Cardiac fibroblast (primary cell): Measurements from ENCODE around the gene C1orf87.

Source experiments
- DNase-seq, 2 donors: peaks; one replicate each; pipeline versions ENCODE4 v3.0.0 to v3.0.0-alpha.2; 2010; ENCODE audit warnings: low read depth in 2 of 2
- H3K4me3 ChIP-seq, 2 donors: replicated peaks in 1 of 2; 1 replicate in 1 of 2; 2 replicates in 1 of 2; pipeline ENCODE4 v1.5.1; 2011; ENCODE audit warnings: low read depth in 2 of 2, low read length in 2 of 2, mild to moderate bottlenecking in 2 of 2, moderate library complexity in 1 of 2
- TF ChIP-seq, protein P1 (sequence below): IDR thresholded peaks from one replicate; pipeline ENCODE4 v1.5.1; 2011; ENCODE audit warnings: low read depth, mild to moderate bottlenecking, low read length, inconsistent platforms

C1orf87 gene

DNA sequence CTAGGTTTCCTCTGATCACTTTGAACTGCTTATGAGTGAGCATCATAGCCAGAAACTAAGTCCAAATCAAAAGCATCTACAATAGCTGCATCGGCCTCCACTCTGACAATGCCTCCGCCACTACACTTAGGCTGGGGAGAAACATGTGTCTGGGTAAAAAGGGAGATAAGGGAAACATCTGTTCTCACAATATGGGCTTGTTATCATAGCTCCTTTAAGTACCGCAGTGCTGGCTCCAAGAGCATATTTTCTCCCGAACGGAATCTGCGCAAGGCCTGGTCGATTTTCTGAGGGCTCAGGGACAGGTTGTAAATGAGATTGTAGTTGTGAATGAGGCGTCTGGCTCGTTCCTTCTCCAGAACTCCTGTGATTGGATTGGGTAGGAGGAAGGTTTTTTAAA, 83.1 kb downstream of the C1orf87 start:
- DNase-seq = no peak
- H3K4me3 ChIP-seq = no peak overlapping the region
- TF ChIP-seq, protein P1, sequence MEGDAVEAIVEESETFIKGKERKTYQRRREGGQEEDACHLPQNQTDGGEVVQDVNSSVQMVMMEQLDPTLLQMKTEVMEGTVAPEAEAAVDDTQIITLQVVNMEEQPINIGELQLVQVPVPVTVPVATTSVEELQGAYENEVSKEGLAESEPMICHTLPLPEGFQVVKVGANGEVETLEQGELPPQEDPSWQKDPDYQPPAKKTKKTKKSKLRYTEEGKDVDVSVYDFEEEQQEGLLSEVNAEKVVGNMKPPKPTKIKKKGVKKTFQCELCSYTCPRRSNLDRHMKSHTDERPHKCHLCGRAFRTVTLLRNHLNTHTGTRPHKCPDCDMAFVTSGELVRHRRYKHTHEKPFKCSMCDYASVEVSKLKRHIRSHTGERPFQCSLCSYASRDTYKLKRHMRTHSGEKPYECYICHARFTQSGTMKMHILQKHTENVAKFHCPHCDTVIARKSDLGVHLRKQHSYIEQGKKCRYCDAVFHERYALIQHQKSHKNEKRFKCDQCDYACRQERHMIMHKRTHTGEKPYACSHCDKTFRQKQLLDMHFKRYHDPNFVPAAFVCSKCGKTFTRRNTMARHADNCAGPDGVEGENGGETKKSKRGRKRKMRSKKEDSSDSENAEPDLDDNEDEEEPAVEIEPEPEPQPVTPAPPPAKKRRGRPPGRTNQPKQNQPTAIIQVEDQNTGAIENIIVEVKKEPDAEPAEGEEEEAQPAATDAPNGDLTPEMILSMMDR = no peak

DNA sequence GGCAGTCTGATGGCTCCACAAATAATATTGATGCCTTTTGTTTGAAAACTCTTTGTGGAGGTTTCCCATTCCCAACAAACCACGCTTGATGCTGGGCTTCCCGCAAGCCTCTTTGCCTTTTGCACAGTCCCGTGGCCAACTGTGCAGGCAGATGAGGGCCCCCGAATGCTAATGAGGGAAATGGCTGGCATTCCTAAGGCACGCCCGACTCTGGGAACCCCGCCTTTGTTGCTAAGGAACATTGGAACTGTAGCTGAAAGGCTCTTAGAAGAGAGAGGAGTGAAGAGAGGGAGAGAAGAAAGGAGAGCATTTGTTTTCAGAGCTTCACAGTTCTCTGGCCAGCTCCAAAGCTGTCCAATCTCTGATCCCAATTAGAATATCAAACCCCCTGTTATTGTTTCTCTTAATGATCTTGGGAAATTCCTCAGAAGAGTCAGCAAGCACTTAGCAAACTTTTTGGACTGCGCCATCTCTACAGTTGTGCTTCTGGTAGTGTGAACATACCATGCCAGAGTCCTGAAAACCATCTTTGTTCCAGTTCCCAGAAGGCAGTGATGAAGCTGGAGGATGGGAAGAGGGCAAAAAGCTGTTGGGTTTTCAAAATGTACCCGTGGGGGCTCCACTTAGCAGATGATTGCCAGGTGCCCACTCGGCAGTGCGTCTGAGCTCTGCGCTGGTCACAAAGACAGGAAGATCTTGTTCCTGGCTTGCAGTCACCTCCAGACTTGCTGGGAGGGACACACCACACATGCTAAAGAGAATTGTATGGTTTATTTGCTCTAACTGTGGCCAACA, 86.9 kb downstream of the C1orf87 start:
- DNase-seq = no peak
- TF ChIP-seq, protein P1 = no peak
- H3K4me3 ChIP-seq = no peak overlapping the region

DNA sequence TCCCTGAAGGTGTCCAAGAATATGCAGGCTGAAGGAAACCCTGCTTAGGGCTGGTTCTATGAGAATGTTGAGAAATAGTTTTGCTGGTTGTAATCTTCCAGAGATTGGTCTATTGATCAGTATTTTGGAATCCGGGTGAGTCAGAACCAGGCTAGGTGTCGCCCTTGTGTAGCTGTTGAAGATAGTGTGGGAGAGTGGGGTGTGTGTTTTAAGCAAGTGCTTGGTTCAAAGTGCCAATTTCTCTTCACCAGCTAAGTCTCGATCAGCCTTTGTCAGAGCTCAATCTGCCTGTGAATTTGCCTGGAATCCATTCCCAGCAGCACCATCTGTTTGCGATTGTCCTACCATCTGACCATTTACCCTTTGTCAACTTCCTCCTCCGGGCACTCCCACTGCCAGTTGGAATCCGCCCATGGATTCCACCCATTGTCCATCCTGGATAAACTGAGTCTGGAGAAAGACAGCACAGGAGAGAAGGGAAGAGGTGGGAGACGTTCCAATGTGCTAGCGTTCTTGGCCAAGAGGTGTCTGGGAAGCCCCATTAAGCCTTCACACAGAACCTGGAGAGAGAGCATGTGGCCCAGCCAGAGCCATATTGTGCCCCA, 87.6 kb downstream of the C1orf87 start:
- no peak for DNase-seq
- H3K4me3 ChIP-seq = no peak overlapping the region
- TF ChIP-seq, protein P1 = no peak

DNA sequence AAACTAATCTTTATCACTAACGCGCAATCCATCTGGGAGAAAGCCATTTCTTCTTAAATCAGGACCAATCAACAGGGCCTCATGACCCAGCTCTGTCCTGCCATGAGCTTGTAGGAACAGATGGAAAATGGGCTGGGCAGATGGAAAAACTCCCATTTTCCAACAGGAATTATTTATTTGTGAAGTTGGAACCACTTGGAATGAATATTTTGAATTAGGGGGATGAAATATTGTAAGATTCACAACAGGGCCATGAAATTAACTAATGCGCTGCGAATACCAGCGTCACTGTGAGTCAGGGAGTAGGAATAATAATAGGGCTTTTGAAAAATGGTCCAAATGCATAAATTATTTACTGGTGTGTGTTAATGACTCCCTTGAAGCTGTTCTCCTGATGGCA, 93.9 kb downstream of the C1orf87 start:
- TF ChIP-seq, protein P1 = no peak
- DNase-seq = no peak
- no peak overlapping the region for H3K4me3 ChIP-seq

DNA sequence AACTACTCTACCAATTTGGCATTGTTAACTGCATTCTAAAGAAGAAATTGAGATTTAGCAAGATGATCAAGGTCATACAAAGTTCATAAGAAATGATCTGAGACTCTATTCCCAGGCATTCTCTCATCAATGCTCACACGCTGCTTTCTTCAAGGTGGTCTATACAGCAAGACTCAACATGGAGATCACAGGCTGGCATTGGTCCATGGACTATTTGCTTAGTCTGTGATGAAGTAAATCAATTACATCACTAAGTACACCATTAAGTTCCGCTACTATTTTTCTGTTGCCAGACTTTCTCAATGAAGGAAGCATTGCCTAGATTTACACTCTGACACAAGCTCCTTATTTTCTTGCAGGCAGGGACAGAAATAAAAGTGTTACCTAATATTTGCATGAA, 95.1 kb downstream of the C1orf87 start:
- H3K4me3 ChIP-seq = no peak overlapping the region
- no peak for DNase-seq

DNA sequence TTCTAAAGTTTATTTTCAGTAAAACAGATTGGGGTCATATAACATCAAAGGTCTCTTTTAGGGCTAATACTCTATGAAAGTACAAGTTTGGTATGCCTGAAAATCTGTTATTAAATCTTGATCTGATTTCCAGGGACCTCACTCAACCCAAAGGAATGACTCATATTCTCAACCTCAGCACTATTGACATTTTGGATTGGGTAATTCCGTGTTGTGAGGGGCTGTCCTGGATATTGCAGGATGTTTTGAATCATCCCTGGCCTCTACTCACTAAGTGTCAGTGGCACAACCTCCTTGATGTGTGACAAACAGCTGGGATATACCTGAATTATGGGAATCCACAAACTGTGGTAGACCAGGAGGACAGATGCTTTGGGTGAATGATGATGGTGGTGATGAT, 95.5 kb downstream of the C1orf87 start:
- TF ChIP-seq, protein P1 = no peak
- DNase-seq = no peak

More for the DNA sequence above, 95.1 kb downstream of the C1orf87 start:
- TF ChIP-seq, protein P1 = no peak

More for the DNA sequence above, 95.5 kb downstream of the C1orf87 start:
- H3K4me3 ChIP-seq = no peak overlapping the region
